Keratinocyte (primary cell): ENCODE results near the gene GLT8D2. TPM values are rescaled to one million over a fixed set of nuclear protein-coding genes. Genes with fewer than 3 reads are reported as not detected.

Source experiments
- DNase-seq: peaks from one replicate; pipeline ENCODE4 v3.0.0-alpha.2; 2011; ENCODE audit warnings: low read depth, missing footprints, low spot score
- FAIRE-seq: peaks from 2 replicates; lab custom pipeline; 2011; peaks lifted over from hg19 to GRCh38; lab: Jason Lieb, UNC
- H2AFZ ChIP-seq: 2 replicates; pipeline ENCODE4 v1.6.0; 2012; ENCODE audit warnings: low read length, control low read depth, inconsistent platforms; ENCODE audit not compliant: control insufficient read depth
- H3K27ac ChIP-seq: 2 replicates; pipeline ENCODE4 v1.5.1; 2011; ENCODE audit warnings: low read length; ENCODE audit not compliant: control insufficient read depth, insufficient read depth
- H3K27me3 ChIP-seq: 3 replicates; pipeline ENCODE4 v1.6.0; 2011; ENCODE audit warnings: low read length; ENCODE audit not compliant: control insufficient read depth, insufficient read depth; ENCODE audit errors: extremely low read depth
- H3K36me3 ChIP-seq, 2 experiments: 2 replicates in 1 of 2; 3 replicates in 1 of 2; pipeline ENCODE4 v1.5.1; 2011; ENCODE audit warnings: low read length in 2 of 2, mild to moderate bottlenecking in 1 of 2; ENCODE audit not compliant: control insufficient read depth in 2 of 2, insufficient read depth in 2 of 2; ENCODE audit errors: extremely low read depth in 1 of 2
- H3K4me1 ChIP-seq: 3 replicates; pipeline ENCODE4 v1.5.1; 2011; ENCODE audit warnings: low read length; ENCODE audit not compliant: control insufficient read depth, insufficient read depth; ENCODE audit errors: extremely low read depth
- H3K4me2 ChIP-seq: 3 replicates; pipeline ENCODE4 v1.6.0; 2011; ENCODE audit warnings: low read depth, low read length; ENCODE audit not compliant: control insufficient read depth, insufficient read depth; ENCODE audit errors: extremely low read depth
- H3K4me3 ChIP-seq, 3 experiments: fragments of 200-600 bp in 1 of 3; sonication (generic) in 1 of 3; 2 replicates in 2 of 3; 3 replicates in 1 of 3; pipeline ENCODE4 v1.5.1; 2011 to 2016; ENCODE audit warnings: low read length in 3 of 3, mild to moderate bottlenecking in 3 of 3, control low read depth in 2 of 3, inconsistent platforms in 1 of 3, low read depth in 1 of 3, mixed read lengths in 1 of 3, mixed run types in 1 of 3, moderate library complexity in 1 of 3; ENCODE audit not compliant: control insufficient read depth in 2 of 3, insufficient read depth in 2 of 3; ENCODE audit errors: extremely low read depth in 1 of 3
- H3K79me2 ChIP-seq: 2 replicates; pipeline ENCODE4 v1.6.0; 2012; ENCODE audit warnings: low read length; ENCODE audit not compliant: control insufficient read depth, insufficient read depth
- H3K9ac ChIP-seq: 3 replicates; pipeline ENCODE4 v1.6.0; 2011; ENCODE audit warnings: low read length; ENCODE audit not compliant: control insufficient read depth, insufficient read depth; ENCODE audit errors: extremely low read depth
- H3K9me1 ChIP-seq: 3 replicates; pipeline ENCODE4 v1.6.0; 2011; ENCODE audit warnings: low read length; ENCODE audit not compliant: control insufficient read depth, insufficient read depth; ENCODE audit errors: extremely low read depth
- H3K9me3 ChIP-seq: 2 replicates; pipeline ENCODE4 v1.5.1; 2012; ENCODE audit warnings: low read depth, low read length; ENCODE audit not compliant: control insufficient read depth
- H4K20me1 ChIP-seq: 3 replicates; pipeline ENCODE4 v1.6.0; 2011; ENCODE audit warnings: low read length; ENCODE audit not compliant: control insufficient read depth, insufficient read depth; ENCODE audit errors: extremely low read depth
- CTCF ChIP-seq, 3 experiments: IDR thresholded peaks in 1 of 3; conservative IDR thresholded peaks in 1 of 3; optimal IDR thresholded peaks in 1 of 3; 2 replicates in 2 of 3; 3 replicates in 1 of 3; pipeline versions ENCODE3 to v1.5.1; 2011; ENCODE audit warnings: low read length in 3 of 3, mild to moderate bottlenecking in 3 of 3, moderate library complexity in 2 of 3, control low read depth in 1 of 3, inconsistent platforms in 1 of 3; ENCODE audit not compliant: insufficient read depth in 2 of 3; ENCODE audit errors: extremely low read depth in 1 of 3
- EZH2 ChIP-seq: IDR thresholded peaks from one replicate; pipeline ENCODE4 v1.6.1; 2012; ENCODE audit warnings: inconsistent platforms, mild to moderate bottlenecking, low read length, moderate library complexity
- dilution Hi-C: fragments of 300-500 bp; cut with MboI; formaldehyde crosslinking; loops from one replicate; pipeline ENCODE4 v1.7.0; 2020; ENCODE audit warnings: low sequenced_read_pairs; ENCODE audit not compliant: extremely low pct_ligation_motif_present
- polyA plus RNA-seq, 5 experiments: library from polyadenylated mRNA; depleted of rRNA in 3 of 5; stranded (reverse) in 3 of 5; stranded (forward) in 1 of 5; unstranded in 1 of 5; fragments of >200 nt; gene quantifications; 1 replicate in 1 of 5; 2 replicates in 3 of 5; 3 replicates in 1 of 5; pipeline versions ENCODE4 v1.2.1 to v1.2.3, GENCODE V29; 2011 to 2012; ENCODE audit warnings: missing spikeins in 2 of 5, low read depth in 1 of 5, low replicate concordance in 1 of 5

GLT8D2 gene
- polyA plus RNA-seq, 1 donor (not counting 4 experiments of a cell fraction or from before 2014, with no cell fraction given) = 1.4 TPM

GRCh38 chr12:103962493-103962892, 87.5 kb downstream of the GLT8D2 start:
- dilution Hi-C loops = no loop called here
- peaks cover 14% of the 10 kb centered on the region for H3K4me1 ChIP-seq
- FAIRE-seq (no peak), DNase-seq (no peak)
- H3K4me2 ChIP-seq = no peak overlapping the region
- H2AFZ ChIP-seq = no peak overlapping the region
- peaks cover 39% of the 10 kb centered on the region for H3K79me2 ChIP-seq
- no peak overlapping the region for H3K27ac ChIP-seq
- no peak overlapping the region for H3K4me3 ChIP-seq
- no peaks in the 10 kb centered on the region for H4K20me1 ChIP-seq
- H3K9ac ChIP-seq = no peak overlapping the region
- TF ChIP-seq EZH2 (no peak), CTCF (optimal IDR thresholded peaks at IDR 0.05 in 1 of 3, IDR thresholded peaks at IDR 0.05 in 1 of 3, conservative IDR thresholded peaks at IDR 0.05 in 1 of 3; ENCODE audit: extremely low read depth in 1 of 3, insufficient read depth in 2 of 3, low read length in 3 of 3) (no peak)
- H3K36me3 ChIP-seq = peaks cover 0 to 1% of the 10 kb centered on the region in 2 experiments
- H3K9me3 ChIP-seq = no peaks in the 10 kb centered on the region
- H3K27me3 ChIP-seq = no peaks in the 10 kb centered on the region
- H3K9me1 ChIP-seq = no peaks in the 10 kb centered on the region

GRCh38 chr12:103960616-103961227, 89.3 kb downstream of the GLT8D2 start:
- no peak overlapping the region for H3K9ac ChIP-seq
- no peaks in the 10 kb centered on the region for H3K9me1 ChIP-seq
- no peak overlapping the region for H3K4me3 ChIP-seq
- peaks cover 36% of the 10 kb centered on the region for H3K79me2 ChIP-seq
- H4K20me1 ChIP-seq = no peaks in the 10 kb centered on the region
- H3K9me3 ChIP-seq = no peaks in the 10 kb centered on the region
- no peak overlapping the region for H3K4me2 ChIP-seq
- DNase-seq (no peak), FAIRE-seq (no peak)
- no peak for TF ChIP-seq CTCF (optimal IDR thresholded peaks at IDR 0.05 in 1 of 3, IDR thresholded peaks at IDR 0.05 in 1 of 3, conservative IDR thresholded peaks at IDR 0.05 in 1 of 3; ENCODE audit: extremely low read depth in 1 of 3, insufficient read depth in 2 of 3, low read length in 3 of 3)
- TF ChIP-seq EZH2 = no peak
- H3K27me3 ChIP-seq = no peaks in the 10 kb centered on the region
- dilution Hi-C loops = no loop called here
- no peak overlapping the region for H2AFZ ChIP-seq
- no peak overlapping the region for H3K27ac ChIP-seq
- H3K36me3 ChIP-seq = peaks cover 0 to 1% of the 10 kb centered on the region in 2 experiments
- H3K4me1 ChIP-seq = peaks cover 16% of the 10 kb centered on the region
